ENCODE results near the gene LDLRAD1. TPM values are rescaled to one million over a fixed set of nuclear protein-coding genes. Genes with fewer than 3 reads are reported as not detected.

LDLRAD1 gene
- polyA plus RNA-seq, 1 donor (not counting 4 experiments of a cell fraction or from before 2014, with no cell fraction given) = not detected

DNA sequence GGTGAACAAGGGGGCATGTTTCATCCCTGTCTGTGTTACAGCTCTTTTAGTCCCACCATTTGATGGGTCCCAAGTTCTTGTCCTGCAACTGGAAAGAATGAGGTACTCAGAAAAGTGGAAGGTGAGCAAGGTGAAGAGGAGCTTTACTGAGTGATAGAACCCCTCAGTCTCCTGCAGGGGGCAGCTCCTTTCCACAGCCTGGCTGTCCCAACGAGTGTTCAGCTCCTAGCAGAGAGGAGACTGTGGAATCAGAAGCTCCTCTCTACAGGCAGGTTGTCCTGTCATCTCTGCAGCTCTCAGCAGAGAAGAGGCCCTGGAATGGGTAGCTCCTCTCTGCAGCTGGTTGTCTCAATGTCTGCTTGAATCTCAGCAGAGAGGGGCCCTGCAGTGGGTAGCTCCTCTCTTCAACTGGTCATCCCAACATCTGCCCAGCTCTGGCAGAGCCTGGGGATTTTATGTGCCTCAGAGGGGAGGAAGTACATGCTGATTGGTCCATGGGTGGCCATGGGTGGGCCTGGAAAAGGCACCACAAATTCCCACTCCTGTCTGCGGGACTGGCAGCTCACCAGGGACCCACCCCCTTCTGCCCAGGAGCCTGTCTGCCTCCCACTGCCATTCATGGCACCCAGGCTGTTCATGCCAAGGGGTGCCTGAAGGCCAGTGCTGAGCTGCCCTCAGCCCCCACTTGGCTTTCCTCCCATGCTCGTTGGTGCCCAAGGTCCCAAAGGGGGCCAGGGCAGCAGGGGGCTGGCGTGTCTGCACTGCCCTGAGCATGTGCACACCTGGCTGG lies 25.7 kb downstream of the LDLRAD1 start:
- no peak for DNase-seq (ENCODE audit: low read depth, low spot score)
- FAIRE-seq = peak; percentile 29
- TF ChIP-seq EZH2 (IDR thresholded peaks at IDR 0.05; ENCODE audit: low read length) = no peak
- TF ChIP-seq, protein P1, sequence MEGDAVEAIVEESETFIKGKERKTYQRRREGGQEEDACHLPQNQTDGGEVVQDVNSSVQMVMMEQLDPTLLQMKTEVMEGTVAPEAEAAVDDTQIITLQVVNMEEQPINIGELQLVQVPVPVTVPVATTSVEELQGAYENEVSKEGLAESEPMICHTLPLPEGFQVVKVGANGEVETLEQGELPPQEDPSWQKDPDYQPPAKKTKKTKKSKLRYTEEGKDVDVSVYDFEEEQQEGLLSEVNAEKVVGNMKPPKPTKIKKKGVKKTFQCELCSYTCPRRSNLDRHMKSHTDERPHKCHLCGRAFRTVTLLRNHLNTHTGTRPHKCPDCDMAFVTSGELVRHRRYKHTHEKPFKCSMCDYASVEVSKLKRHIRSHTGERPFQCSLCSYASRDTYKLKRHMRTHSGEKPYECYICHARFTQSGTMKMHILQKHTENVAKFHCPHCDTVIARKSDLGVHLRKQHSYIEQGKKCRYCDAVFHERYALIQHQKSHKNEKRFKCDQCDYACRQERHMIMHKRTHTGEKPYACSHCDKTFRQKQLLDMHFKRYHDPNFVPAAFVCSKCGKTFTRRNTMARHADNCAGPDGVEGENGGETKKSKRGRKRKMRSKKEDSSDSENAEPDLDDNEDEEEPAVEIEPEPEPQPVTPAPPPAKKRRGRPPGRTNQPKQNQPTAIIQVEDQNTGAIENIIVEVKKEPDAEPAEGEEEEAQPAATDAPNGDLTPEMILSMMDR (optimal IDR thresholded peaks at IDR 0.05 in 1 of 3, IDR thresholded peaks at IDR 0.05 in 1 of 3, conservative IDR thresholded peaks at IDR 0.05 in 1 of 3; ENCODE audit: extremely low read depth in 1 of 3, insufficient read depth in 2 of 3, low read length in 3 of 3) = peak; percentile 30 to 59 (median 40)
- Histone ChIP-seq H3K4me3 (ENCODE audit: control insufficient read depth in 2 of 3, extremely low read depth in 1 of 3, insufficient read depth in 2 of 3, low read depth in 1 of 3, low read length in 3 of 3) (no peak overlapping the region), H3K4me1 (ENCODE audit: control insufficient read depth, extremely low read depth, insufficient read depth, low read length) (no peaks in the 10 kb centered on the region), H3K4me2 (ENCODE audit: control insufficient read depth, extremely low read depth, insufficient read depth, low read depth, low read length) (no peak overlapping the region), H3K27ac (ENCODE audit: control insufficient read depth, insufficient read depth, low read length) (no peak overlapping the region), H3K79me2 (ENCODE audit: control insufficient read depth, insufficient read depth, low read length) (no peaks in the 10 kb centered on the region), H3K9me3 (ENCODE audit: control insufficient read depth, low read depth, low read length) (no peaks in the 10 kb centered on the region), H4K20me1 (ENCODE audit: control insufficient read depth, extremely low read depth, insufficient read depth, low read length) (no peaks in the 10 kb centered on the region), H3K9me1 (ENCODE audit: control insufficient read depth, extremely low read depth, insufficient read depth, low read length) (no peaks in the 10 kb centered on the region), H3K9ac (ENCODE audit: control insufficient read depth, extremely low read depth, insufficient read depth, low read length) (no peak overlapping the region), H3K36me3 (ENCODE audit: control insufficient read depth in 2 of 2, extremely low read depth in 1 of 2, insufficient read depth in 2 of 2, low read length in 2 of 2) (no peaks in the 10 kb centered on the region), H2AFZ (ENCODE audit: control insufficient read depth, low read length) (no peak overlapping the region), H3K27me3 (ENCODE audit: control insufficient read depth, extremely low read depth, insufficient read depth, low read length) (no peaks in the 10 kb centered on the region)
- dilution Hi-C loops (cut with MboI; ENCODE audit: extremely low pct_ligation_motif_present, low sequenced_read_pairs) = no loop called here

DNA sequence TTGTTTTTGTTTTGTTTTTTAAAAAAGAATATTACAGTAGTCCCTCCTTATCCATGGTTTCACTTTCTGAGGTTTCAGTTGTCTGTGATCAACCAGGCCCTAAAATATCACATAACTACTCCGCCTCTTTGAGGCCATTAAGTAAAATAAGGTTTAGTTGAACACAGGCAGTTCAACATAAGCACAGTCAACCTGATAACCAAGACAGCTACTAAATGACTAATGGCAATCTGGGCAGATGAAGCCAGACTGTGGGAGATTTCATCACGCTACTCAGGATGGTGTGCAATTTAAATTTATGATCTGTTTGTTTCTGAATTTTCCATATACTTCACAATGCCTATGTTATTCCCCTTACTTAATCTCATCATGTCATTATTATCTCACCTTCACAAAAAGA lies 30.1 kb downstream of the LDLRAD1 start:
- no peak overlapping the region for H2AFZ ChIP-seq (ENCODE audit: control insufficient read depth, low read length)
- no peak for DNase-seq (ENCODE audit: low read depth, low spot score)
- H4K20me1 ChIP-seq (ENCODE audit: control insufficient read depth, extremely low read depth, insufficient read depth, low read length) = no peaks in the 10 kb centered on the region
- no peaks in the 10 kb centered on the region for H3K79me2 ChIP-seq (ENCODE audit: control insufficient read depth, insufficient read depth, low read length)
- no peaks in the 10 kb centered on the region for H3K36me3 ChIP-seq (ENCODE audit: control insufficient read depth in 2 of 2, extremely low read depth in 1 of 2, insufficient read depth in 2 of 2, low read length in 2 of 2)
- no peak overlapping the region for H3K4me2 ChIP-seq (ENCODE audit: control insufficient read depth, extremely low read depth, insufficient read depth, low read depth, low read length)
- H3K4me1 ChIP-seq (ENCODE audit: control insufficient read depth, extremely low read depth, insufficient read depth, low read length) = no peaks in the 10 kb centered on the region
- H3K9ac ChIP-seq (ENCODE audit: control insufficient read depth, extremely low read depth, insufficient read depth, low read length) = no peak overlapping the region
- TF ChIP-seq, protein P1 (optimal IDR thresholded peaks at IDR 0.05 in 1 of 3, IDR thresholded peaks at IDR 0.05 in 1 of 3, conservative IDR thresholded peaks at IDR 0.05 in 1 of 3; ENCODE audit: extremely low read depth in 1 of 3, insufficient read depth in 2 of 3, low read length in 3 of 3) = no peak
- no peak for TF ChIP-seq EZH2 (IDR thresholded peaks at IDR 0.05; ENCODE audit: low read length)
- no peak for FAIRE-seq
- no peaks in the 10 kb centered on the region for H3K9me3 ChIP-seq (ENCODE audit: control insufficient read depth, low read depth, low read length)
- H3K9me1 ChIP-seq (ENCODE audit: control insufficient read depth, extremely low read depth, insufficient read depth, low read length) = no peaks in the 10 kb centered on the region
- no peak overlapping the region for H3K4me3 ChIP-seq (ENCODE audit: control insufficient read depth in 2 of 3, extremely low read depth in 1 of 3, insufficient read depth in 2 of 3, low read depth in 1 of 3, low read length in 3 of 3)
- dilution Hi-C loops (cut with MboI; ENCODE audit: extremely low pct_ligation_motif_present, low sequenced_read_pairs) = no loop called here
- H3K27me3 ChIP-seq (ENCODE audit: control insufficient read depth, extremely low read depth, insufficient read depth, low read length) = no peaks in the 10 kb centered on the region
- no peak overlapping the region for H3K27ac ChIP-seq (ENCODE audit: control insufficient read depth, insufficient read depth, low read length)

Measured in keratinocyte (primary cell).